K562 (cell line): Measurements from ENCODE around the gene NR1H2. TPM values are rescaled to one million over a fixed set of nuclear protein-coding genes. Genes with fewer than 3 reads are reported as not detected.
A peak's percentile ranks its signal among the peaks of the same experiment; 100 is the strongest.

Source experiments
- ATAC-seq: fragments of 200-7000 bp; cut with Tn5 transposase; 3 replicates; pipeline ENCODE4 v1.9.1; 2020; ENCODE audit warnings: moderate library complexity
- BruUV-seq: library from RNA; stranded (reverse); fragments of 400-500 nt; replicated peaks from 2 replicates; lab custom pipeline; 2021; lab: Mats Ljungman, UMichigan
- CTCF ChIA-PET: fragments of 300-600 bp; formaldehyde crosslinking; extraction: SDS; loops from one replicate; lab custom pipeline; 2021; ENCODE audit warnings: low intra/inter-chr PET ratio; lab: Yijun Ruan, JAX
- POLR2A ChIA-PET: fragments of 300-600, 350-650 bp; sonication (Branson Sonifier 250); formaldehyde crosslinking; extraction: SDS; loops from one replicate; lab custom pipeline; 2021; ENCODE audit warnings: antibody characterized with exemption, inconsistent platforms; lab: Yijun Ruan, JAX
- DNase-seq, 4 experiments: peaks; one replicate each; pipeline versions ENCODE4 v3.0.0 to v3.0.0-alpha.2; 2011 to 2018; ENCODE audit warnings: low spot score in 3 of 4, mixed read lengths in 3 of 4; ENCODE audit errors: extremely low read depth in 1 of 4
- FAIRE-seq: peaks from 2 replicates; lab custom pipeline; 2011; peaks lifted over from hg19 to GRCh38; lab: Jason Lieb, UNC
- H2AFZ ChIP-seq: 2 replicates; pipeline ENCODE4 v1.6.0; 2011; ENCODE audit warnings: low read depth, low read length, control low read depth, inconsistent platforms
- H3K27ac ChIP-seq: fragments of 200-600 bp; 3 replicates; pipeline ENCODE4 v1.8.0; 2011; ENCODE audit warnings: low read depth, mild to moderate bottlenecking, control low read depth, inconsistent platforms, low read length, moderate library complexity, mixed read lengths; ENCODE audit errors: extremely low read depth
- H3K27me3 ChIP-seq, 2 experiments: fragments of 300-600 bp in 1 of 2; 2 replicates in 1 of 2; 3 replicates in 1 of 2; pipeline versions ENCODE4 v1.6.0 to v1.8.0; 2011; ENCODE audit warnings: inconsistent platforms in 2 of 2, low read length in 2 of 2, mild to moderate bottlenecking in 1 of 2, mixed read lengths in 1 of 2, moderate library complexity in 1 of 2; ENCODE audit not compliant: control insufficient read depth in 2 of 2, insufficient read depth in 2 of 2
- H3K36me3 ChIP-seq: fragments of 300-600 bp; 3 replicates; pipeline ENCODE4 v1.8.0; 2011; ENCODE audit warnings: mild to moderate bottlenecking, low read length, inconsistent platforms; ENCODE audit not compliant: control insufficient read depth, insufficient read depth
- H3K4me1 ChIP-seq, 2 experiments: fragments of 200-600 bp in 1 of 2; replicated peaks in 1 of 2; 2 replicates in 1 of 2; 3 replicates in 1 of 2; pipeline versions ENCODE4 v1.5.1 to v1.8.0; 2011; ENCODE audit warnings: inconsistent platforms in 2 of 2, low read length in 2 of 2, mild to moderate bottlenecking in 1 of 2, mixed read lengths in 1 of 2, moderate library complexity in 1 of 2; ENCODE audit not compliant: control insufficient read depth in 2 of 2, insufficient read depth in 2 of 2
- H3K4me2 ChIP-seq: 2 replicates; pipeline ENCODE4 v1.6.1; 2011; ENCODE audit warnings: low read length, control low read depth, inconsistent platforms, mixed read lengths; ENCODE audit not compliant: insufficient read depth
- H3K4me3 ChIP-seq: fragments of 200-600 bp; sonication (generic), shearing (Covaris generic); 2 replicates; pipeline ENCODE4 v1.5.1; 2016; ENCODE audit warnings: control low read depth, inconsistent platforms
- H3K79me2 ChIP-seq: fragments of 200-600 bp; 3 replicates; pipeline ENCODE4 v1.8.0; 2011; ENCODE audit warnings: low read length, inconsistent platforms; ENCODE audit not compliant: control insufficient read depth, insufficient read depth
- H3K9ac ChIP-seq, 2 experiments: 2 replicates each; pipeline versions ENCODE4 v1.6.0 to v1.6.1; 2011; ENCODE audit warnings: low read depth in 2 of 2, low read length in 2 of 2, control low read depth in 1 of 2, inconsistent platforms in 1 of 2, mild to moderate bottlenecking in 1 of 2, mixed read lengths in 1 of 2; ENCODE audit not compliant: insufficient read depth in 1 of 2
- H3K9me1 ChIP-seq: one replicate; pipeline ENCODE4 v1.6.0; 2011; ENCODE audit warnings: inconsistent platforms, mild to moderate bottlenecking, low read length, moderate library complexity; ENCODE audit not compliant: control insufficient read depth, insufficient read depth
- H3K9me3 ChIP-seq: replicated peaks from 2 replicates; pipeline ENCODE4 v1.5.1; 2011; ENCODE audit warnings: low read depth, low read length, inconsistent platforms; ENCODE audit not compliant: control insufficient read depth, insufficient read depth
- H4K20me1 ChIP-seq: replicated peaks from 2 replicates; pipeline ENCODE4 v1.6.1; 2011; ENCODE audit warnings: low read length, inconsistent platforms, mixed read lengths; ENCODE audit not compliant: control insufficient read depth, insufficient read depth
- DNMT1 ChIP-seq: fragments of 450-650 bp; IDR thresholded peaks from 2 replicates; pipeline ENCODE4 v1.6.1; 2016; ENCODE audit warnings: antibody characterized with exemption, mild to moderate bottlenecking
- ETV5 ChIP-seq: sonication (generic); formaldehyde crosslinking; IDR thresholded peaks from 2 replicates; pipeline ENCODE4 v1.4.0; 2020; ENCODE audit warnings: low read depth, mild to moderate bottlenecking, missing genetic modification reagents
- FOXK1 ChIP-seq: sonication (generic); formaldehyde crosslinking; IDR thresholded peaks from 2 replicates; pipeline ENCODE4 v1.8.0; 2022; ENCODE audit warnings: missing genetic modification reagents, mild to moderate bottlenecking, borderline replicate concordance
- FOXM1 ChIP-seq, 2 experiments: fragments of 450-650 bp in 1 of 2; sonication (generic) in 1 of 2; formaldehyde crosslinking in 1 of 2; IDR thresholded peaks; 2 replicates each; pipeline versions ENCODE4 v1.6.1 to v1.9.0; 2017 to 2022; ENCODE audit warnings: low read depth in 2 of 2, mild to moderate bottlenecking in 2 of 2, missing genetic modification reagents in 1 of 2, moderate library complexity in 1 of 2
- GTF3C2 ChIP-seq: IDR thresholded peaks from 3 replicates; pipeline ENCODE4 v1.6.1; 2011; ENCODE audit warnings: borderline replicate concordance, mild to moderate bottlenecking, moderate library complexity; ENCODE audit not compliant: insufficient read length; ENCODE audit errors: extremely low read depth
- HDGF ChIP-seq: fragments of 450-650 bp; IDR thresholded peaks from 2 replicates; pipeline ENCODE4 v1.6.1; 2016
- LARP7 ChIP-seq: fragments of 450-650 bp; IDR thresholded peaks from 2 replicates; pipeline ENCODE4 v1.6.1; 2016
- MTA3 ChIP-seq: fragments of 450-650 bp; formaldehyde crosslinking; IDR thresholded peaks from 2 replicates; pipeline ENCODE4 v1.6.1; 2017; ENCODE audit warnings: mild to moderate bottlenecking, borderline replicate concordance
- RBM17 ChIP-seq: fragments of 200-400 bp; formaldehyde crosslinking; IDR thresholded peaks from 2 replicates; pipeline ENCODE4 v1.6.1; 2017; ENCODE audit warnings: low read depth, mild to moderate bottlenecking, low read length, borderline replicate concordance
- SMAD4 ChIP-seq: fragments of 250-450 bp; sonication (Bioruptor Pico); conservative IDR thresholded peaks from 2 replicates; pipeline ENCODE4 v1.8.0; 2021; ENCODE audit warnings: inconsistent platforms, mild to moderate bottlenecking, moderate library complexity
- TEAD4 ChIP-seq, 2 experiments: sonication (generic) in 1 of 2; formaldehyde crosslinking in 1 of 2; IDR thresholded peaks; 2 replicates each; pipeline versions ENCODE4 v1.6.1 to v1.8.0; 2012 to 2022; ENCODE audit warnings: borderline replicate concordance in 1 of 2, inconsistent platforms in 1 of 2, low read length in 1 of 2, mild to moderate bottlenecking in 1 of 2, missing genetic modification reagents in 1 of 2
- TOE1 ChIP-seq, 2 experiments: fragments of 450-650 bp in 1 of 2; sonication (generic) in 1 of 2; formaldehyde crosslinking in 1 of 2; IDR thresholded peaks; 2 replicates each; pipeline versions ENCODE4 v1.7.1 to v1.8.0; 2016 to 2022; ENCODE audit warnings: borderline replicate concordance in 2 of 2, mild to moderate bottlenecking in 2 of 2, antibody characterized with exemption in 1 of 2, inconsistent platforms in 1 of 2, low read depth in 1 of 2, missing genetic modification reagents in 1 of 2, moderate library complexity in 1 of 2
- ZFP36 ChIP-seq: fragments of 150-350 bp; IDR thresholded peaks from 2 replicates; pipeline ENCODE4 v1.6.1; 2018; ENCODE audit warnings: low read length, low read depth; ENCODE audit not compliant: partially characterized antibody
- ZNF174 ChIP-seq: fragments of 250-450 bp; sonication (Bioruptor Pico); IDR thresholded peaks from 2 replicates; pipeline ENCODE4 v1.4.0; 2020; ENCODE audit warnings: mild to moderate bottlenecking
- WGBS: fragments of 100-300 bp; shearing (Covaris generic); methylation state at CpG from one replicate; pipeline ENCODE4 v1.1.6; 2016; ENCODE audit warnings: low coverage, mixed read lengths; ENCODE audit not compliant: insufficient coverage; ENCODE audit errors: missing lambda C conversion rate; 5-methylcytosine and 5-hydroxymethylcytosine counted together
- in situ Hi-C: fragments of 300-500 bp; cut with MboI; formaldehyde crosslinking; loops from 4 replicates; pipeline ENCODE4 v1.15.0; 2018; ENCODE audit warnings: inconsistent platforms, mixed read lengths
- intact Hi-C: fragments of 100-400 bp; cut with micrococcal nuclease; formaldehyde crosslinking; loops from 2 replicates; pipeline ENCODE4 v1.14.2; 2022
- polyA plus RNA-seq, 8 experiments: library from polyadenylated mRNA; depleted of rRNA in 4 of 8; stranded (reverse) in 5 of 8; unstranded in 3 of 8; fragments of >200 nt; fragmentation: Nextera tagmentation in 2 of 8; fragmentation: Illumina TruSeq in 1 of 8; extraction: Ambion mirVana in 2 of 8; extraction: Trizol in 1 of 8; gene quantifications; 2 replicates each; pipeline versions ENCODE4 v1.2.1 to v1.2.3, GENCODE V29; 2011 to 2014; ENCODE audit warnings: inconsistent platforms in 1 of 8, missing spikeins in 1 of 8
- total RNA-seq, 7 experiments: library from RNA; depleted of rRNA in 6 of 7; stranded (reverse); fragments of >200 nt in 6 of 7; fragmentation: Illumina TruSeq in 2 of 7; extraction: Trizol in 2 of 7; gene quantifications; 2 replicates each; pipeline versions ENCODE4 v1.2.1 to v1.2.3, GENCODE V29; 2011 to 2021; ENCODE audit warnings: low replicate concordance in 1 of 7

Gene NR1H2
- total and polyA plus RNA-seq, 9 of the 15 experiments (the other 6 are each of a cell fraction or from before 2014, with no cell fraction given): 0.11 to 73.8 (median 24.0) TPM

DNA sequence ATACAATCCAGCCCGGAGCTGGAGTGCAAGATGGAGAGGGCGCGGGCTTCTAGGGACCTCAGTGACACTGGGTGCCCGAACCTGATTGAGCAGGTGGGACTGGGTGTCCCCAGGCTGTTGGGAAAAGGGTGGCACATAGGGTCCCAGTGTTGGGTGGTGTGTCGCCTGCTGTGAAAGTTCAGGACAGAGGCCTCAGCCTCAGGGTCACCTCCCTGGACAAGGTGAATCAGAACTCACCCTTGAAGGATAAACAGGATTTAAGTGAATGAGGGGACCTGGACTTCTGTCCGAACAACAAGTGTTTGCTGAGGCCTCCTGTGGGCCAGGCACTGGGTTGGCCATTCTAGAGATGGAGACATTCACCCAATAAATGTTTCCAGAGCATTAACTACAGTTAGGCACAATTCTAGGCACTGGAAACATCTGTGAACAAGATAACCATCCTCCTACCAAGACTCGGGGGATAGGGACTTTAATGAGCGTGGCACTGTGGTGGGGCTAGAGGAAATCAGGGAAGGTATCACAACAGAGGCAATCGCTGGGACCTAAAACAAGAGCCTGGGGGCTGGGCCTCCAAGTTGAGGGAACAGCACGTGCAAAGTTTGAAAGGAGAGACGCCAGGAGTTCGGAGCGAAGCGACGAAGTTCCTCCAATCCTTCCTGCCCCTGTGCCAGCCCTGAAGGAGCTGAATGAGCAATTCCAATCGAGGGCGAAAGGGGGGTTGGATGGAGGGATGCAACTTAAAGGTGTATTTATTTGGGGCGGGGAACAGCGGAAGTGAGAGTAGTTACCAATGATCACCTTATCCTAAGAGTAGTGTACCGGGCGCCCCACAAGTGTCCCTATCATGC lies 7.0 kb downstream of the NR1H2 start:
- POLR2A ChIA-PET: interaction anchor here (0.7 to 2.2 kb wide), 11 partner anchors 8 to 83 kb away, joined by 3 to 17 read pairs (median 3); partner anchors contain the start of gene NR1H2
- peaks cover 77% of the 10 kb centered on the region for H3K36me3 ChIP-seq
- peaks cover 56% of the 10 kb centered on the region for H3K79me2 ChIP-seq
- in situ Hi-C loops: no loop called here
- DNase-seq (peak in 2 of 4 experiments; percentile 2 to 56), ATAC-seq (peak; percentile 36), FAIRE-seq (no peak)
- 40% methylated on average over 20 of the region's 21 CpGs for WGBS
- peak overlapping the region; percentile 94 for H3K4me2 ChIP-seq
- TSS peak; percentile 85 for BruUV-seq
- intact Hi-C loops: no loop called here
- CTCF ChIA-PET: interaction anchor here (0.7 kb wide), 1 partner anchor 335 kb away, joined by 5 read pairs; no protein-coding TSS in a partner anchor
- peak overlapping the region; percentile 82 for H2AFZ ChIP-seq
- no peaks in the 10 kb centered on the region for H3K27me3 ChIP-seq
- H3K27ac ChIP-seq: peak overlapping the region; percentile 86
- H4K20me1 ChIP-seq: peaks cover 5% of the 10 kb centered on the region
- H3K9me1 ChIP-seq: no peaks in the 10 kb centered on the region
- H3K4me3 ChIP-seq: peak overlapping the region; percentile 51
- peak overlapping the region; percentile 76 to 95; a peak in 3 of 4 replicates for H3K9ac ChIP-seq
- no peaks in the 10 kb centered on the region for H3K9me3 ChIP-seq
- peaks cover 11 to 80% of the 10 kb centered on the region in 2 experiments for H3K4me1 ChIP-seq
- TF ChIP-seq FOXM1 (IDR thresholded peaks at IDR 0.05; ENCODE audit: low read depth): no peak
- TF ChIP-seq FOXM1 (CRISPR knock-in tag; IDR thresholded peaks at IDR 0.05; ENCODE audit: low read depth): 0 out of 2 replicates have a peak, but pooled peaks have one; percentile 11
- TF ChIP-seq ZNF174 (CRISPR knock-in tag): no peak
- TF ChIP-seq LARP7: no peak
- no peak for TF ChIP-seq HDGF
- TF ChIP-seq TEAD4 (IDR thresholded peaks at IDR 0.05; ENCODE audit: low read length): no peak
- no peak for TF ChIP-seq TEAD4 (CRISPR knock-in tag; IDR thresholded peaks at IDR 0.05; ENCODE audit: borderline replicate concordance)
- TF ChIP-seq ETV5 (CRISPR knock-in tag): 0 out of 2 replicates have a peak, but pooled peaks have one; percentile 16
- TF ChIP-seq FOXK1 (CRISPR knock-in tag): 0 out of 2 replicates have a peak, but pooled peaks have one; percentile 31
- peak; percentile 89; the same call in 1 of the 2 replicates for TF ChIP-seq DNMT1
- TF ChIP-seq GTF3C2: no peak
- no peak for TF ChIP-seq ZFP36
- no peak for TF ChIP-seq RBM17
- 0 out of 2 replicates have a peak, but pooled peaks have one; percentile 16 for TF ChIP-seq MTA3
- TF ChIP-seq SMAD4 (CRISPR knock-in tag): 0 out of 2 replicates have a peak, but pooled peaks have one; percentile 44
- peak; percentile 34; the same call in 1 of the 2 replicates for TF ChIP-seq TOE1 (IDR thresholded peaks at IDR 0.05; ENCODE audit: borderline replicate concordance)
- no peak for TF ChIP-seq TOE1 (CRISPR knock-in tag; IDR thresholded peaks at IDR 0.05; ENCODE audit: borderline replicate concordance, low read depth)
